Measurements from ENCODE around the gene DYNC1H1.
"Not testable (repeated sequence)": the region's sequence is repeated elsewhere in the genome, so short reads cannot be mapped to it uniquely, and the experiment has no call there.

The DYNC1H1 gene

GRCh38 chr14:102043251-102044025, 79.1 kb downstream of the DYNC1H1 start:
- no peak for DNase-seq

- DNase-seq = no peak
Measured at GRCh38 chr14:102044566-102044965, 80.2 kb downstream of the DYNC1H1 start.

- peak; percentile 14 for DNase-seq
Measured at GRCh38 chr14:102046337-102047278, 82.2 kb downstream of the DYNC1H1 start.

GRCh38 chr14:102047808-102048540, 83.6 kb downstream of the DYNC1H1 start:
- DNase-seq = no peak

GRCh38 chr14:102049258-102050025, 85.1 kb downstream of the DYNC1H1 start:
- no peak for DNase-seq

GRCh38 chr14:102050026-102050405, 85.6 kb downstream of the DYNC1H1 start:
- no peak for DNase-seq

- DNase-seq = no peak
Measured at GRCh38 chr14:102050625-102051024, 86.3 kb downstream of the DYNC1H1 start.

- DNase-seq = no peak
Measured at GRCh38 chr14:102052522-102052921, 88.1 kb downstream of the DYNC1H1 start.

GRCh38 chr14:102055181-102055901, 91.0 kb downstream of the DYNC1H1 start:
- DNase-seq = no peak

GRCh38 chr14:102056694-102057442, 92.5 kb downstream of the DYNC1H1 start:
- no peak for DNase-seq

GRCh38 chr14:102057480-102058114, 93.2 kb downstream of the DYNC1H1 start:
- no peak for DNase-seq

- no peak for DNase-seq
Measured at GRCh38 chr14:102058146-102058545, 93.8 kb downstream of the DYNC1H1 start.

GRCh38 chr14:102058961-102059360, 94.6 kb downstream of the DYNC1H1 start:
- DNase-seq = no peak

GRCh38 chr14:102063109-102063807, 98.9 kb downstream of the DYNC1H1 start:
- DNase-seq = peak; percentile 72

GRCh38 chr14:102063808-102064429, 99.5 kb downstream of the DYNC1H1 start:
- no peak for DNase-seq

- DNase-seq = not testable (repeated sequence)
Measured at GRCh38 chr14:102064590-102064989, 100.2 kb downstream of the DYNC1H1 start.

GRCh38 chr14:102066041-102066451, 101.7 kb downstream of the DYNC1H1 start:
- DNase-seq = no peak

GRCh38 chr14:102071283-102071998, 107.1 kb downstream of the DYNC1H1 start:
- no peak for DNase-seq
